Measurements from ENCODE around the gene ANKRD13B.
"Not testable (repeated sequence)": the region's sequence is repeated elsewhere in the genome, so short reads cannot be mapped to it uniquely, and the experiment has no call there.

DNA sequence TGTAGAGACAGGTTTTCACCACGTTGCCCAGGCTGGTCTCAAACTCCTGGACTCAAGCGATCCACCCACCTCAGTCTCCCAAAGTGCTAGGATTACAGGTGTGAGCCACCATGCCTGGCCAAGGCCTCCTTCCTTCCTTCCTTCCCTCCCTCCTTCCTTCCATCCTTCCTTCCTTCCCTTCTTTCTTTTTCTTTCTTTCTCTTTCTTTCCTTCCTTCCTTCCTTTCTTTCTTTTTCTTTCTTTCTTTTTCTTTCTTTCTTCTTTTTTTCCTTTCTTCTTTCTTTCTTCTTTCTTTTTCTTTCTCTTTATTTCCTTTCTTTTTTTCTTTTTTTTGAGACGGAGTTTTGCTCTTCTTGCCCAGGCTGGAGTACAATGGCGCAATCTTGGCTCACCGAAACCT lies 34.8 kb upstream of the ANKRD13B start:
- TF ChIP-seq CTCF (conservative IDR thresholded peaks at IDR 0.05); ZFX (IDR thresholded peaks at IDR 0.05): not testable (repeated sequence)
